Measurements from ENCODE around the gene TMEM163.

DNA sequence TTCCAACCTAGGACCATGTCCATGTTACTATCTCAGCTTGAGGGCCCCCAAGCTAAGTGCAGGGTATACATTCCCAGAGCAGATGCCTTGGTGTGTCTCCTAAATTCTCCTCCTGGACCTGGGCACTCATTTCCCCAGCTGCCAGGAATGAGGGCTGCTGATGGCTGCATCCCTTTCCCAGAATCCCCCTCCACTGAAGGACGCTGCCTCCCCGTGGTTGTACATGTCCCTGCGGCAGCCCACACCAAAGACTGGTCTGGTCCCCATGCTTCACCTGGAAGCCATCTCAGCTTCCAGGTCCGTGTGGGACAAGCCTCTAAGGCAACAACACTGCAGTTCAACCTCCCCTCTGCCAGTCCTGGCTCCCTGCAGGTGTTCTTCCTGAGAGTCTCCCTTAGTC, 14.6 kb downstream of the TMEM163 start:
- TF ChIP-seq CTCF (IDR thresholded peaks at IDR 0.05; ENCODE audit: insufficient read depth, low read depth, low read length), result no peak
- TF ChIP-seq EZH2 (IDR thresholded peaks at IDR 0.05; ENCODE audit: insufficient read depth, low read length), result no peak

Measured in astrocyte (in vitro differentiated cells and primary cell).